Measurements from ENCODE around the gene C19orf81. TPM values are rescaled to one million over a fixed set of nuclear protein-coding genes. Genes with fewer than 3 reads are reported as not detected.
A peak's percentile ranks its signal among the peaks of the same experiment; 100 is the strongest.

The C19orf81 gene
- total and polyA plus RNA-seq, 4 experiments from 2014 or later, result not detected

GRCh38 chr19:50697414-50698124, 48.3 kb downstream of the C19orf81 start:
- no peaks in the 10 kb centered on the region for H3K4me1 ChIP-seq (ENCODE audit: insufficient read depth, low read length)
- peaks cover 7% of the 10 kb centered on the region for H3K27me3 ChIP-seq (ENCODE audit: insufficient read depth, low read length)
- H3K27ac ChIP-seq (ENCODE audit: low read depth, low read length), result no peak overlapping the region
- H3K27ac Mint-ChIP-seq, result no peak overlapping the region
- peak overlapping the region in 1 of 8 donors; percentile 6 for H3K4me3 Mint-ChIP-seq
- intact Hi-C loops (cut with micrococcal nuclease), result no loop called here
- DNase-seq, result no peak
- no peaks in the 10 kb centered on the region for H3K36me3 Mint-ChIP-seq
- CTCF ChIA-PET (ENCODE audit: partially characterized antibody), result no interaction called here
- POLR2A ChIA-PET (ENCODE audit: partially characterized antibody), result interaction anchor here (1.0 kb wide), 1 partner anchor 143 kb away, joined by 3 read pairs; no protein-coding TSS in a partner anchor
- H3K27me3 Mint-ChIP-seq, result peaks cover 35 to 56% of the 10 kb centered on the region in 2 donors
- no peak overlapping the region for H3K4me3 ChIP-seq (ENCODE audit: low read length in 2 of 2)
- H3K36me3 ChIP-seq (ENCODE audit: insufficient read depth, low read length), result no peaks in the 10 kb centered on the region
- H3K4me1 Mint-ChIP-seq, result no peaks in the 10 kb centered on the region
- H3K9me3 ChIP-seq (ENCODE audit: control insufficient read depth in 1 of 2, low read length in 2 of 2), result no peaks in the 10 kb centered on the region
- H3K9me3 Mint-ChIP-seq, result peaks cover 0 to 9% (median 0%) of the 10 kb centered on the region in 8 donors

GRCh38 chr19:50701367-50701985, 52.2 kb downstream of the C19orf81 start:
- no peaks in the 10 kb centered on the region for H3K36me3 ChIP-seq (ENCODE audit: insufficient read depth, low read length)
- CTCF ChIA-PET (ENCODE audit: partially characterized antibody), result no interaction called here
- H3K27me3 ChIP-seq (ENCODE audit: insufficient read depth, low read length), result no peaks in the 10 kb centered on the region

GRCh38 chr19:50702158-50702870, 53.1 kb downstream of the C19orf81 start:
- H3K4me1 ChIP-seq (ENCODE audit: insufficient read depth, low read length), result no peaks in the 10 kb centered on the region
- no peak overlapping the region for H3K4me3 ChIP-seq (ENCODE audit: low read length in 2 of 2)
- ChIA-PET CTCF (ENCODE audit: partially characterized antibody) (no interaction called here), POLR2A (ENCODE audit: partially characterized antibody) (no interaction called here)
- Mint-ChIP-seq H3K4me1 (no peaks in the 10 kb centered on the region), H3K36me3 (no peaks in the 10 kb centered on the region), H3K27me3 (peaks cover 37 to 52% of the 10 kb centered on the region in 2 donors), H3K9me3 (peaks cover 0 to 8% (median 1%) of the 10 kb centered on the region in 8 donors), H3K27ac (no peak overlapping the region), H3K4me3 (no peak overlapping the region)
- H3K9me3 ChIP-seq (ENCODE audit: control insufficient read depth in 1 of 2, low read length in 2 of 2), result no peaks in the 10 kb centered on the region
- intact Hi-C loops (cut with micrococcal nuclease), result no loop called here
- no peak overlapping the region for H3K27ac ChIP-seq (ENCODE audit: low read depth, low read length)
- H3K36me3 ChIP-seq (ENCODE audit: insufficient read depth, low read length), result no peaks in the 10 kb centered on the region
- no peak for DNase-seq
- no peaks in the 10 kb centered on the region for H3K27me3 ChIP-seq (ENCODE audit: insufficient read depth, low read length)

More at GRCh38 chr19:50701367-50701985, 52.2 kb downstream of the C19orf81 start:
- Mint-ChIP-seq H3K27ac (no peak overlapping the region), H3K27me3 (peaks cover 40 to 56% of the 10 kb centered on the region in 2 donors), H3K4me1 (no peaks in the 10 kb centered on the region), H3K9me3 (peaks cover 0 to 6% (median 1%) of the 10 kb centered on the region in 8 donors), H3K36me3 (no peaks in the 10 kb centered on the region), H3K4me3 (no peak overlapping the region)
- POLR2A ChIA-PET (ENCODE audit: partially characterized antibody), result no interaction called here
- Histone ChIP-seq H3K4me3 (ENCODE audit: low read length in 2 of 2) (no peak overlapping the region), H3K4me1 (ENCODE audit: insufficient read depth, low read length) (no peaks in the 10 kb centered on the region), H3K9me3 (ENCODE audit: control insufficient read depth in 1 of 2, low read length in 2 of 2) (no peaks in the 10 kb centered on the region), H3K27ac (ENCODE audit: low read depth, low read length) (no peak overlapping the region)
- no peak for DNase-seq
- intact Hi-C loops (cut with micrococcal nuclease), result no loop called here

GRCh38 chr19:50702871-50703829, 53.9 kb downstream of the C19orf81 start:
- ChIA-PET POLR2A (ENCODE audit: partially characterized antibody) (no interaction called here), CTCF (ENCODE audit: partially characterized antibody) (no interaction called here)
- Histone ChIP-seq H3K4me3 (ENCODE audit: low read length in 2 of 2) (no peak overlapping the region), H3K4me1 (ENCODE audit: insufficient read depth, low read length) (no peaks in the 10 kb centered on the region), H3K36me3 (ENCODE audit: insufficient read depth, low read length) (no peaks in the 10 kb centered on the region), H3K9me3 (ENCODE audit: control insufficient read depth in 1 of 2, low read length in 2 of 2) (no peaks in the 10 kb centered on the region), H3K27me3 (ENCODE audit: insufficient read depth, low read length) (no peaks in the 10 kb centered on the region), H3K27ac (ENCODE audit: low read depth, low read length) (no peak overlapping the region)
- DNase-seq, result no peak
- H3K4me1 Mint-ChIP-seq, result no peaks in the 10 kb centered on the region
- intact Hi-C loops (cut with micrococcal nuclease), result no loop called here
- H3K27ac Mint-ChIP-seq, result no peak overlapping the region
- peaks cover 0 to 3% (median 1%) of the 10 kb centered on the region in 8 donors for H3K9me3 Mint-ChIP-seq
- H3K36me3 Mint-ChIP-seq, result no peaks in the 10 kb centered on the region
- H3K27me3 Mint-ChIP-seq, result peaks cover 33 to 48% of the 10 kb centered on the region in 2 donors
- H3K4me3 Mint-ChIP-seq, result no peak overlapping the region

- H3K4me1 ChIP-seq (ENCODE audit: insufficient read depth, low read length), result no peaks in the 10 kb centered on the region
- Mint-ChIP-seq H3K4me1 (no peaks in the 10 kb centered on the region), H3K27ac (no peak overlapping the region), H3K9me3 (peaks cover 0 to 5% (median 1%) of the 10 kb centered on the region in 8 donors), H3K36me3 (no peaks in the 10 kb centered on the region), H3K4me3 (no peak overlapping the region), H3K27me3 (peaks cover 27 to 43% of the 10 kb centered on the region in 2 donors)
- H3K27me3 ChIP-seq (ENCODE audit: insufficient read depth, low read length), result no peaks in the 10 kb centered on the region
- H3K9me3 ChIP-seq (ENCODE audit: control insufficient read depth in 1 of 2, low read length in 2 of 2), result no peaks in the 10 kb centered on the region
- ChIA-PET POLR2A (ENCODE audit: partially characterized antibody) (no interaction called here), CTCF (ENCODE audit: partially characterized antibody) (no interaction called here)
- H3K4me3 ChIP-seq (ENCODE audit: low read length in 2 of 2), result no peak overlapping the region
- no peaks in the 10 kb centered on the region for H3K36me3 ChIP-seq (ENCODE audit: insufficient read depth, low read length)
- H3K27ac ChIP-seq (ENCODE audit: low read depth, low read length), result no peak overlapping the region
- intact Hi-C loops (cut with micrococcal nuclease), result no loop called here
- DNase-seq, result no peak
Measured at GRCh38 chr19:50703915-50704796, 54.9 kb downstream of the C19orf81 start.

- intact Hi-C loops (cut with micrococcal nuclease), result loop anchor here (1.0 to 5.0 kb wide), 2 partner anchors 78 to 217 kb away; no protein-coding TSS in a partner anchor
- Mint-ChIP-seq H3K27me3 (peaks cover 21 to 37% of the 10 kb centered on the region in 2 donors), H3K4me3 (no peak overlapping the region), H3K4me1 (no peaks in the 10 kb centered on the region), H3K27ac (no peak overlapping the region), H3K9me3 (peaks cover 0 to 5% (median 1%) of the 10 kb centered on the region in 8 donors), H3K36me3 (no peaks in the 10 kb centered on the region)
- DNase-seq, result peak in 1 of 5 donors; percentile 17
- H3K27ac ChIP-seq (ENCODE audit: low read depth, low read length), result no peak overlapping the region
- POLR2A ChIA-PET (ENCODE audit: partially characterized antibody), result no interaction called here
- H3K9me3 ChIP-seq (ENCODE audit: control insufficient read depth in 1 of 2, low read length in 2 of 2), result no peaks in the 10 kb centered on the region
- no peaks in the 10 kb centered on the region for H3K36me3 ChIP-seq (ENCODE audit: insufficient read depth, low read length)
- H3K4me3 ChIP-seq (ENCODE audit: low read length in 2 of 2), result no peak overlapping the region
- CTCF ChIA-PET (ENCODE audit: partially characterized antibody), result no interaction called here
- no peaks in the 10 kb centered on the region for H3K27me3 ChIP-seq (ENCODE audit: insufficient read depth, low read length)
- no peaks in the 10 kb centered on the region for H3K4me1 ChIP-seq (ENCODE audit: insufficient read depth, low read length)
Measured at GRCh38 chr19:50705422-50706019, 56.3 kb downstream of the C19orf81 start.
